ENCODE results near the gene CYBA.

DNA sequence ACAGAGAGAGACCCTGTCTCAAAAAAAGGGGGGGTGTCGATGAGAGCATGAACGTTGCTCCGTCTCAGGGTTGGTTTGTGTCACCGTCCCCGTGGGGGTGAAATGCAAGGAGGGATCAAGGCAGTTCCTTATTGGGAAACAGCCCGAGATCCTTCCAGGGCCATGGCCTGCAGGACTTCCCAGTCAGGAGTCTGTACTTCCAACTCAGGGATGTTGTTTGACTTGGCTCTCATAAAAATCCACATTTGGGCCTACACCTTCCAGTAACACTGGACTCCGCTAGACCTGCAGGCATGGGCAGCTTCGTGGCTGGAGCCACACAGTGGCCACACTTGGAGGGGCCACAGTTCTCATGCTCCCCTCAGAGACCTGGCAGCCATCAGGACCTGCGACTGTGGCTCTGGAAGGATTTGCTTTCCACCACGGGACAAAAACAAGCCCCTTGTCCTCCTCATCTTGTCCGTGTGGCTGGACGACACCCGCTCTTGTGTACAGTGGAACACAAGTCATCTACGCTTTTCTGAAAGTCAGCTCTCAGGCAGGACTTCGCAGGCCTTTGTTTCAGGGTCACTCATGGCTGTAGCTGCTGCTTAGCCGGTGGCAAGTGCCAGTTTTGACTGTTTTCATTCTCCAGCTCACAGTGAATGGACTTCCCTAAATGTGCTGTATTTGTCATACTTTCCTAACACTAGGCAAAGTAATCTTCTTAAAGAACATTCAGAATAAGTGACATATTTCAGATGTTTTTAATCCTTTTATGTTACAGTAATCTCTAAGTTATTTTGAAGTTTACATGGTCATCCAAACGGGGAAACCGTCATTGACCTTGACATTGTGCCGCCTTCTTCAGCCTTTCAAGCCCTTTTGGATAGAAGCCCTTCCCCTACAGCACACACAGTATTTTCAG, 36.7 kb downstream of the CYBA start:
- TF ChIP-seq HDGF (IDR thresholded peaks at IDR 0.05; ENCODE audit: borderline replicate concordance): no peak
- no peak for TF ChIP-seq TARDBP (IDR thresholded peaks at IDR 0.05)
- no peak for TF ChIP-seq BHLHE40 (IDR thresholded peaks at IDR 0.05; ENCODE audit: borderline replicate concordance)
- TF ChIP-seq CTBP1 (IDR thresholded peaks at IDR 0.05; ENCODE audit: borderline replicate concordance): no peak
- TF ChIP-seq SP1 (IDR thresholded peaks at IDR 0.05): no peak
- TF ChIP-seq ARNT (IDR thresholded peaks at IDR 0.05): no peak
- TF ChIP-seq, protein P1, sequence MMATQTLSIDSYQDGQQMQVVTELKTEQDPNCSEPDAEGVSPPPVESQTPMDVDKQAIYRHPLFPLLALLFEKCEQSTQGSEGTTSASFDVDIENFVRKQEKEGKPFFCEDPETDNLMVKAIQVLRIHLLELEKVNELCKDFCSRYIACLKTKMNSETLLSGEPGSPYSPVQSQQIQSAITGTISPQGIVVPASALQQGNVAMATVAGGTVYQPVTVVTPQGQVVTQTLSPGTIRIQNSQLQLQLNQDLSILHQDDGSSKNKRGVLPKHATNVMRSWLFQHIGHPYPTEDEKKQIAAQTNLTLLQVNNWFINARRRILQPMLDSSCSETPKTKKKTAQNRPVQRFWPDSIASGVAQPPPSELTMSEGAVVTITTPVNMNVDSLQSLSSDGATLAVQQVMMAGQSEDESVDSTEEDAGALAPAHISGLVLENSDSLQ (IDR thresholded peaks at IDR 0.05): no peak
- no peak for TF ChIP-seq SUZ12 (IDR thresholded peaks at IDR 0.05)
- TF ChIP-seq FOXM1 (IDR thresholded peaks at IDR 0.05; ENCODE audit: borderline replicate concordance): no peak
- no peak for TF ChIP-seq ZNF384 (IDR thresholded peaks at IDR 0.05)
- no peak for TF ChIP-seq ELF4 (IDR thresholded peaks at IDR 0.05)

All from HEK293T (cell line).